ENCODE measurements around the gene SAMD11. TPM values are rescaled to one million over a fixed set of nuclear protein-coding genes. Genes with fewer than 3 reads are reported as not detected.

The SAMD11 gene
- total RNA-seq, 1 experiment from 2014 or later = 11.5 TPM

DNA sequence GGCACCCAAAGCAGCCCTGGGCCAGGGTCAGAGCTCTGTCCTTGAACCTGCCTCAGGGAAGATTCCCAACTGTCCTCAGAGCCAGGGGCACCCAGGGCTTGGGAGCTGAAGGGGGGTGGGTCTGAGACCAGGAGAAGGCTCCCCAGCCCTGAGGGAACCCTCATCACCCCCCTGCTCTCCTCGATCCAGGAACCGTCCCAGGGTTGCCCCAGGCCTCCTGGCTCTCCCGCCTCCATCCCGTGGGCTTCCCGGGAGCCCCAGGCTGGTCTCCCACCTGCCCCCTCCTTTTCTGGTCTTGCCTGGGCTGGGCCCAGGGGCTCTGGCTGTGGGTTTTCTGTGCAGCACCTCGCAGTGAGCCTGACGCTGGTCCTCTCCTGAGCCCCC is 6.7 kb upstream of the SAMD11 start:
- no peaks in the 10 kb centered on the region for H3K9me2 ChIP-seq (ENCODE audit: insufficient read depth)
- no peak overlapping the region for H3K9ac ChIP-seq (ENCODE audit: low read length)
- intact Hi-C loops (cut with micrococcal nuclease) = no loop called here
- BruUV-seq (replicated peaks) = no TSS peak
- H4K20me1 ChIP-seq (ENCODE audit: insufficient read depth) = no peaks in the 10 kb centered on the region
- ChIA-PET RAD21 (ENCODE audit: low non-redundant PET in 1 of 2, low total read pairs in 2 of 2, uncharacterized antibody in 2 of 2, unreplicated experiment in 2 of 2) (no interaction called here), CTCF (no interaction called here), POLR2A (interaction anchor here (0.6 kb wide), 1 partner anchor 11 kb away, joined by 3 read pairs; no protein-coding TSS in a partner anchor)
- no peak overlapping the region for H3K27ac ChIP-seq (ENCODE audit: low read depth, low read length)
- H2AFZ ChIP-seq (ENCODE audit: low read depth, low read length, poor library complexity, severe bottlenecking) = no peak overlapping the region
- peaks cover 33% of the 10 kb centered on the region; the same call in 1 of the 2 replicates for H3K27me3 ChIP-seq (ENCODE audit: insufficient read depth, low read length)
- TF ChIP-seq SP1 (IDR thresholded peaks at IDR 0.05; ENCODE audit: low read depth) (no peak), SIN3A (IDR thresholded peaks at IDR 0.05; ENCODE audit: low read depth) (no peak), ELF1 (IDR thresholded peaks at IDR 0.05; ENCODE audit: borderline replicate concordance, low read depth) (no peak), CEBPB (IDR thresholded peaks at IDR 0.05; ENCODE audit: low read depth) (no peak), FOSL1 (IDR thresholded peaks at IDR 0.05; ENCODE audit: low read depth) (no peak), POLR2A (IDR thresholded peaks at IDR 0.05; ENCODE audit: borderline replicate concordance, extremely low read depth, insufficient read depth, insufficient read length) (no peak), RAD21 (IDR thresholded peaks at IDR 0.05; ENCODE audit: low read depth) (no peak), ZFX (IDR thresholded peaks at IDR 0.05) (no peak), TCF7L2 (IDR thresholded peaks at IDR 0.05; ENCODE audit: borderline replicate concordance, extremely low read depth, insufficient read depth, insufficient read length) (no peak), EGR1 (IDR thresholded peaks at IDR 0.05; ENCODE audit: low read depth) (no peak), EZH2 (IDR thresholded peaks at IDR 0.05) (no peak), CBX3 (IDR thresholded peaks at IDR 0.05; ENCODE audit: low read depth) (no peak), EZH2phosphoT487 (IDR thresholded peaks at IDR 0.05; ENCODE audit: borderline replicate concordance) (no peak), POLR2AphosphoS5 (IDR thresholded peaks at IDR 0.05; ENCODE audit: low read depth, low read length) (no peak)
- TF ChIP-seq, protein P1, sequence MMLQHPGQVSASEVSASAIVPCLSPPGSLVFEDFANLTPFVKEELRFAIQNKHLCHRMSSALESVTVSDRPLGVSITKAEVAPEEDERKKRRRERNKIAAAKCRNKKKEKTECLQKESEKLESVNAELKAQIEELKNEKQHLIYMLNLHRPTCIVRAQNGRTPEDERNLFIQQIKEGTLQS (IDR thresholded peaks at IDR 0.05) = no peak
- TF ChIP-seq, protein P2, sequence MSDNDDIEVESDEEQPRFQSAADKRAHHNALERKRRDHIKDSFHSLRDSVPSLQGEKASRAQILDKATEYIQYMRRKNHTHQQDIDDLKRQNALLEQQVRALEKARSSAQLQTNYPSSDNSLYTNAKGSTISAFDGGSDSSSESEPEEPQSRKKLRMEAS (IDR thresholded peaks at IDR 0.05) = no peak
- TF ChIP-seq, protein P3, sequence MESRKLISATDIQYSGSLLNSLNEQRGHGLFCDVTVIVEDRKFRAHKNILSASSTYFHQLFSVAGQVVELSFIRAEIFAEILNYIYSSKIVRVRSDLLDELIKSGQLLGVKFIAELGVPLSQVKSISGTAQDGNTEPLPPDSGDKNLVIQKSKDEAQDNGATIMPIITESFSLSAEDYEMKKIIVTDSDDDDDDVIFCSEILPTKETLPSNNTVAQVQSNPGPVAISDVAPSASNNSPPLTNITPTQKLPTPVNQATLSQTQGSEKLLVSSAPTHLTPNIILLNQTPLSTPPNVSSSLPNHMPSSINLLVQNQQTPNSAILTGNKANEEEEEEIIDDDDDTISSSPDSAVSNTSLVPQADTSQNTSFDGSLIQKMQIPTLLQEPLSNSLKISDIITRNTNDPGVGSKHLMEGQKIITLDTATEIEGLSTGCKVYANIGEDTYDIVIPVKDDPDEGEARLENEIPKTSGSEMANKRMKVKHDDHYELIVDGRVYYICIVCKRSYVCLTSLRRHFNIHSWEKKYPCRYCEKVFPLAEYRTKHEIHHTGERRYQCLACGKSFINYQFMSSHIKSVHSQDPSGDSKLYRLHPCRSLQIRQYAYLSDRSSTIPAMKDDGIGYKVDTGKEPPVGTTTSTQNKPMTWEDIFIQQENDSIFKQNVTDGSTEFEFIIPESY (IDR thresholded peaks at IDR 0.05; ENCODE audit: extremely low read depth, insufficient replicate concordance, low read length) = no peak
- TF ChIP-seq, protein P4, sequence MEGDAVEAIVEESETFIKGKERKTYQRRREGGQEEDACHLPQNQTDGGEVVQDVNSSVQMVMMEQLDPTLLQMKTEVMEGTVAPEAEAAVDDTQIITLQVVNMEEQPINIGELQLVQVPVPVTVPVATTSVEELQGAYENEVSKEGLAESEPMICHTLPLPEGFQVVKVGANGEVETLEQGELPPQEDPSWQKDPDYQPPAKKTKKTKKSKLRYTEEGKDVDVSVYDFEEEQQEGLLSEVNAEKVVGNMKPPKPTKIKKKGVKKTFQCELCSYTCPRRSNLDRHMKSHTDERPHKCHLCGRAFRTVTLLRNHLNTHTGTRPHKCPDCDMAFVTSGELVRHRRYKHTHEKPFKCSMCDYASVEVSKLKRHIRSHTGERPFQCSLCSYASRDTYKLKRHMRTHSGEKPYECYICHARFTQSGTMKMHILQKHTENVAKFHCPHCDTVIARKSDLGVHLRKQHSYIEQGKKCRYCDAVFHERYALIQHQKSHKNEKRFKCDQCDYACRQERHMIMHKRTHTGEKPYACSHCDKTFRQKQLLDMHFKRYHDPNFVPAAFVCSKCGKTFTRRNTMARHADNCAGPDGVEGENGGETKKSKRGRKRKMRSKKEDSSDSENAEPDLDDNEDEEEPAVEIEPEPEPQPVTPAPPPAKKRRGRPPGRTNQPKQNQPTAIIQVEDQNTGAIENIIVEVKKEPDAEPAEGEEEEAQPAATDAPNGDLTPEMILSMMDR (IDR thresholded peaks at IDR 0.05 in 2 of 3, conservative IDR thresholded peaks at IDR 0.05 in 1 of 3; ENCODE audit: borderline replicate concordance in 1 of 3, insufficient read depth in 1 of 3, low read depth in 2 of 3, low read length in 2 of 3) = no peak
- no peak overlapping the region for H3K4me2 ChIP-seq (ENCODE audit: low read length)
- H3K79me2 ChIP-seq (ENCODE audit: insufficient read depth, low read length) = no peaks in the 10 kb centered on the region
- no peak for DNase-seq (ENCODE audit: low read depth, low spot score)
- ATAC-seq = no peak
- peaks cover 21 to 27% of the 10 kb centered on the region in 2 experiments for H3K4me1 ChIP-seq (ENCODE audit: control insufficient read depth in 1 of 2, insufficient read depth in 2 of 2, low read length in 2 of 2)
- no peaks in the 10 kb centered on the region for H3K36me3 ChIP-seq (ENCODE audit: control insufficient read depth in 1 of 2, insufficient read depth in 2 of 2, low read length in 2 of 2)
- H3K4me3 ChIP-seq (replicated peaks in 1 of 2; ENCODE audit: low read depth in 1 of 2, low read length in 2 of 2) = no peak overlapping the region
- H3K9me3 ChIP-seq (ENCODE audit: control insufficient read depth in 1 of 2, insufficient read depth in 1 of 2, low read depth in 1 of 2, low read length in 2 of 2) = no peaks in the 10 kb centered on the region
